BLaER1 (cell line): ENCODE data around the gene KIRREL3.

Experiments
- H3K27ac ChIP-seq: shearing (Covaris generic); formaldehyde crosslinking; 2 replicates; pipeline ENCODE4 v1.8.1; 2022
- H3K27me3 ChIP-seq: shearing (Covaris generic); formaldehyde crosslinking; 2 replicates; pipeline ENCODE4 v1.8.1; 2022
- H3K36me3 ChIP-seq: shearing (Covaris generic); formaldehyde crosslinking; 2 replicates; pipeline ENCODE4 v1.8.1; 2022
- H3K4me1 ChIP-seq: shearing (Covaris generic); formaldehyde crosslinking; 2 replicates; pipeline ENCODE4 v1.8.1; 2022
- H3K4me2 ChIP-seq: shearing (Covaris generic); formaldehyde crosslinking; 2 replicates; pipeline ENCODE4 v1.8.1; 2022
- H3K4me3 ChIP-seq: shearing (Covaris generic); formaldehyde crosslinking; 2 replicates; pipeline ENCODE4 v1.8.1; 2022
- H3K9ac ChIP-seq: shearing (Covaris generic); formaldehyde crosslinking; 2 replicates; pipeline ENCODE4 v1.8.1; 2022
- H3K9me3 ChIP-seq: shearing (Covaris generic); formaldehyde crosslinking; 2 replicates; pipeline ENCODE4 v1.8.1; 2022
- H4K20me1 ChIP-seq: shearing (Covaris generic); formaldehyde crosslinking; 2 replicates; pipeline ENCODE4 v1.8.1; 2022
- Cebpa-rat ChIP-seq: shearing (Covaris generic); IDR thresholded peaks from 2 replicates; pipeline ENCODE4 v1.8.1; 2022

KIRREL3 gene

GRCh38 chr11:126942146-126942545, 58.4 kb downstream of the KIRREL3 start:
- H3K9me3 ChIP-seq = peaks cover 8% of the 10 kb centered on the region; the same call in 1 of the 2 replicates
- TF ChIP-seq Cebpa-rat = no peak
- no peak overlapping the region for H3K9ac ChIP-seq
- H3K27ac ChIP-seq = no peak overlapping the region
- no peak overlapping the region for H3K4me3 ChIP-seq
- H3K4me2 ChIP-seq = no peak overlapping the region
- H4K20me1 ChIP-seq = no peaks in the 10 kb centered on the region
- H3K36me3 ChIP-seq = no peaks in the 10 kb centered on the region
- peaks cover 13% of the 10 kb centered on the region for H3K4me1 ChIP-seq
- H3K27me3 ChIP-seq = no peaks in the 10 kb centered on the region

- Histone ChIP-seq H3K9ac (no peak overlapping the region), H3K27ac (no peak overlapping the region), H3K4me2 (no peak overlapping the region), H3K36me3 (no peaks in the 10 kb centered on the region), H4K20me1 (no peaks in the 10 kb centered on the region), H3K4me1 (peaks cover 17% of the 10 kb centered on the region), H3K4me3 (no peak overlapping the region), H3K9me3 (peaks cover 8% of the 10 kb centered on the region; the same call in 1 of the 2 replicates), H3K27me3 (no peaks in the 10 kb centered on the region)
- TF ChIP-seq Cebpa-rat = no peak
Observed at GRCh38 chr11:126939552-126939951, 61.0 kb downstream of the KIRREL3 start.

- no peak overlapping the region for H3K9ac ChIP-seq
- no peaks in the 10 kb centered on the region for H3K27me3 ChIP-seq
Observed at GRCh38 chr11:126938718-126939117, 61.9 kb downstream of the KIRREL3 start.

GRCh38 chr11:126930091-126930841, 70.3 kb downstream of the KIRREL3 start:
- H3K4me2 ChIP-seq = no peak overlapping the region
- no peak overlapping the region for H3K9ac ChIP-seq
- no peak for TF ChIP-seq Cebpa-rat
- no peak overlapping the region for H3K4me3 ChIP-seq
- H4K20me1 ChIP-seq = no peaks in the 10 kb centered on the region
- H3K9me3 ChIP-seq = peaks cover 9% of the 10 kb centered on the region
- no peaks in the 10 kb centered on the region for H3K27me3 ChIP-seq
- no peak overlapping the region for H3K27ac ChIP-seq
- H3K36me3 ChIP-seq = no peaks in the 10 kb centered on the region
- H3K4me1 ChIP-seq = no peaks in the 10 kb centered on the region

More at GRCh38 chr11:126938718-126939117, 61.9 kb downstream of the KIRREL3 start:
- Histone ChIP-seq H3K9me3 (peaks cover 13% of the 10 kb centered on the region), H3K4me3 (no peak overlapping the region), H4K20me1 (no peaks in the 10 kb centered on the region), H3K27ac (no peak overlapping the region), H3K36me3 (no peaks in the 10 kb centered on the region), H3K4me2 (no peak overlapping the region), H3K4me1 (peaks cover 17% of the 10 kb centered on the region)
- TF ChIP-seq Cebpa-rat = no peak

- Histone ChIP-seq H3K9me3 (peaks cover 9% of the 10 kb centered on the region), H3K4me3 (no peak overlapping the region), H3K4me1 (no peaks in the 10 kb centered on the region), H4K20me1 (no peaks in the 10 kb centered on the region), H3K27ac (no peak overlapping the region), H3K9ac (no peak overlapping the region), H3K4me2 (no peak overlapping the region), H3K27me3 (no peaks in the 10 kb centered on the region), H3K36me3 (no peaks in the 10 kb centered on the region)
- no peak for TF ChIP-seq Cebpa-rat
Observed at GRCh38 chr11:126929179-126930061, 71.2 kb downstream of the KIRREL3 start.

GRCh38 chr11:126927623-126928022, 72.9 kb downstream of the KIRREL3 start:
- Histone ChIP-seq H3K9me3 (peaks cover 4% of the 10 kb centered on the region; the same call in 1 of the 2 replicates), H3K4me1 (no peaks in the 10 kb centered on the region), H3K4me3 (no peak overlapping the region), H3K9ac (no peak overlapping the region), H3K27me3 (no peaks in the 10 kb centered on the region), H3K4me2 (no peak overlapping the region), H4K20me1 (no peaks in the 10 kb centered on the region), H3K36me3 (no peaks in the 10 kb centered on the region), H3K27ac (no peak overlapping the region)
- TF ChIP-seq Cebpa-rat = no peak

GRCh38 chr11:126926376-126926791, 74.2 kb downstream of the KIRREL3 start:
- Histone ChIP-seq H3K27me3 (no peaks in the 10 kb centered on the region), H3K27ac (no peak overlapping the region), H3K4me3 (no peak overlapping the region), H3K9me3 (no peaks in the 10 kb centered on the region), H3K4me1 (no peaks in the 10 kb centered on the region), H3K9ac (no peak overlapping the region), H3K36me3 (no peaks in the 10 kb centered on the region), H4K20me1 (no peaks in the 10 kb centered on the region), H3K4me2 (no peak overlapping the region)
- TF ChIP-seq Cebpa-rat = no peak

GRCh38 chr11:126925321-126926093, 75.1 kb downstream of the KIRREL3 start:
- Histone ChIP-seq H3K36me3 (no peaks in the 10 kb centered on the region), H3K9me3 (no peaks in the 10 kb centered on the region), H3K4me3 (no peak overlapping the region), H3K27ac (no peak overlapping the region), H3K4me1 (no peaks in the 10 kb centered on the region), H4K20me1 (no peaks in the 10 kb centered on the region), H3K4me2 (no peak overlapping the region), H3K27me3 (no peaks in the 10 kb centered on the region), H3K9ac (no peak overlapping the region)
- no peak for TF ChIP-seq Cebpa-rat

GRCh38 chr11:126924376-126925040, 76.1 kb downstream of the KIRREL3 start:
- Histone ChIP-seq H4K20me1 (no peaks in the 10 kb centered on the region), H3K9me3 (no peaks in the 10 kb centered on the region), H3K4me2 (no peak overlapping the region), H3K36me3 (no peaks in the 10 kb centered on the region), H3K9ac (no peak overlapping the region), H3K4me1 (peaks cover 1% of the 10 kb centered on the region), H3K27me3 (no peaks in the 10 kb centered on the region), H3K4me3 (no peak overlapping the region), H3K27ac (no peak overlapping the region)
- no peak for TF ChIP-seq Cebpa-rat
